Measurements from ENCODE around the gene BRSK2.

BRSK2 gene

DNA sequence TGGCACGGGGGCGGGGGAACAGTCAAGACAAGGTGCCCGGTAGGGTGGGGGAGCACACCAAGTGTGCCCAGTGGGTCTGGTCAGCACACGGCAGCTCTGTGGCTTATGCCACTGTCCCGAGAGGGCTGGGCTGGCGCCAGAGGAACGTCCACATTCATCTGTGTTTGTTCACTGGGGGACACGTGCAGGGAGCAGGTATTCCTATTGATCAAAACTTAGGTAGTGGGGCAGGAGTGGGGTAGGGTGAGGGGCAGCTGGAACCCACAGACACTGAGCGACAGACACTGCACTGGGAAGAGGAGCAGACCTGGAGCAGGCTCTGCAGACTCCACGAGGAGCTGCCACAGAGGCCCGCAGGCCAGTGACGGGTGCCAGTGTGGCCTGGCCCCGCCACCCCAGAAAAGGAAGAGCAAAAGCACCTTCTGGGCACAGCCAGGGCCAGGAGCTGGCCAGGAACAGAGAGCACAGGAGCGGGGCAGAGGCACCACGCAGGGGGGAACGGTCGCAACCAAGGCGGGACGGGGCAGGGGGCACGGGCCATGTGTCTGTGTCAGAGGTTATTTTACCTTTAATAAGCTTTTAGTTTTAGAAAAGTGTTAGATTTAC, 98.9 kb downstream of the BRSK2 start:
- Histone ChIP-seq H3K9me3 (replicated peaks; ENCODE audit: insufficient read depth, low read length) (no peaks in the 10 kb centered on the region), H3K27ac (ENCODE audit: low read length) (no peak overlapping the region), H3K79me2 (ENCODE audit: low read length) (peaks cover 25% of the 10 kb centered on the region), H3K9ac (ENCODE audit: low read length) (no peak overlapping the region), H3K9me2 (replicated peaks; ENCODE audit: insufficient read depth, low read length) (no peaks in the 10 kb centered on the region), H2AFZ (ENCODE audit: low read length) (no peak overlapping the region), H3K4me3 (ENCODE audit: low read length) (no peak overlapping the region), H3F3A (ENCODE audit: insufficient read depth, low read length) (no peaks in the 10 kb centered on the region), H3K27me3 (replicated peaks; ENCODE audit: insufficient read depth, low read length) (no peaks in the 10 kb centered on the region), H4K20me1 (ENCODE audit: insufficient read depth, low read length) (no peaks in the 10 kb centered on the region), H3K36me3 (replicated peaks; ENCODE audit: insufficient read depth, low read length) (no peaks in the 10 kb centered on the region), H3K4me1 (ENCODE audit: low read length) (no peaks in the 10 kb centered on the region), H3K4me2 (ENCODE audit: low read depth, low read length) (no peak overlapping the region)
- TF ChIP-seq EZH2phosphoT487 (IDR thresholded peaks at IDR 0.05; ENCODE audit: low read length) (no peak), EZH2 (optimal IDR thresholded peaks at IDR 0.05; ENCODE audit: low read depth, low read length) (no peak), CTCF (IDR thresholded peaks at IDR 0.05; ENCODE audit: low read length) (no peak)
- no peak for DNase-seq

- Histone ChIP-seq H3K36me3 (replicated peaks; ENCODE audit: insufficient read depth, low read length) (no peaks in the 10 kb centered on the region), H4K20me1 (ENCODE audit: insufficient read depth, low read length) (no peaks in the 10 kb centered on the region)
These were observed 100.9 kb downstream of the BRSK2 start for GRCh38 chr11:1490651-1491050.

GRCh38 chr11:1491379-1491778, 101.6 kb downstream of the BRSK2 start:
- H2AFZ ChIP-seq (ENCODE audit: low read length) = no peak overlapping the region
- DNase-seq = no peak
- H3K27me3 ChIP-seq (replicated peaks; ENCODE audit: insufficient read depth, low read length) = no peaks in the 10 kb centered on the region
- H3K79me2 ChIP-seq (ENCODE audit: low read length) = peaks cover 41% of the 10 kb centered on the region
- no peak overlapping the region for H3K4me3 ChIP-seq (ENCODE audit: low read length)
- H3K27ac ChIP-seq (ENCODE audit: low read length) = no peak overlapping the region
- TF ChIP-seq EZH2phosphoT487 (IDR thresholded peaks at IDR 0.05; ENCODE audit: low read length) = no peak
- TF ChIP-seq EZH2 (optimal IDR thresholded peaks at IDR 0.05; ENCODE audit: low read depth, low read length) = no peak
- TF ChIP-seq CTCF (IDR thresholded peaks at IDR 0.05; ENCODE audit: low read length) = no peak
- no peak overlapping the region for H3K4me2 ChIP-seq (ENCODE audit: low read depth, low read length)
- H3K4me1 ChIP-seq (ENCODE audit: low read length) = no peaks in the 10 kb centered on the region
- H3K9me2 ChIP-seq (replicated peaks; ENCODE audit: insufficient read depth, low read length) = no peaks in the 10 kb centered on the region
- H3F3A ChIP-seq (ENCODE audit: insufficient read depth, low read length) = no peaks in the 10 kb centered on the region
- no peaks in the 10 kb centered on the region for H4K20me1 ChIP-seq (ENCODE audit: insufficient read depth, low read length)
- no peaks in the 10 kb centered on the region for H3K36me3 ChIP-seq (replicated peaks; ENCODE audit: insufficient read depth, low read length)
- no peak overlapping the region for H3K9ac ChIP-seq (ENCODE audit: low read length)
- H3K9me3 ChIP-seq (replicated peaks; ENCODE audit: insufficient read depth, low read length) = no peaks in the 10 kb centered on the region

More at GRCh38 chr11:1490651-1491050, 100.9 kb downstream of the BRSK2 start:
- no peak overlapping the region for H3K4me2 ChIP-seq (ENCODE audit: low read depth, low read length)
- H3K79me2 ChIP-seq (ENCODE audit: low read length) = peaks cover 35% of the 10 kb centered on the region
- TF ChIP-seq EZH2phosphoT487 (IDR thresholded peaks at IDR 0.05; ENCODE audit: low read length) (no peak), EZH2 (optimal IDR thresholded peaks at IDR 0.05; ENCODE audit: low read depth, low read length) (no peak), CTCF (IDR thresholded peaks at IDR 0.05; ENCODE audit: low read length) (no peak)
- no peaks in the 10 kb centered on the region for H3K4me1 ChIP-seq (ENCODE audit: low read length)
- H2AFZ ChIP-seq (ENCODE audit: low read length) = no peak overlapping the region
- H3K4me3 ChIP-seq (ENCODE audit: low read length) = no peak overlapping the region
- DNase-seq = no peak
- H3K27ac ChIP-seq (ENCODE audit: low read length) = no peak overlapping the region
- no peaks in the 10 kb centered on the region for H3K9me2 ChIP-seq (replicated peaks; ENCODE audit: insufficient read depth, low read length)
- no peaks in the 10 kb centered on the region for H3F3A ChIP-seq (ENCODE audit: insufficient read depth, low read length)
- H3K27me3 ChIP-seq (replicated peaks; ENCODE audit: insufficient read depth, low read length) = no peaks in the 10 kb centered on the region
- no peaks in the 10 kb centered on the region for H3K9me3 ChIP-seq (replicated peaks; ENCODE audit: insufficient read depth, low read length)
- H3K9ac ChIP-seq (ENCODE audit: low read length) = no peak overlapping the region
